IMR-90 (cell line): ENCODE results near the gene ACIN1.

Experiments used
- CTCF ChIP-seq: conservative IDR thresholded peaks from 2 replicates; pipeline ENCODE4 v1.5.1; 2012; ENCODE audit warnings: mild to moderate bottlenecking, low read depth, low read length, improper control_type of control experiment
- FOS ChIP-seq: fragments of 150-350 bp; IDR thresholded peaks from 2 replicates; pipeline ENCODE4 v1.6.1; 2016; ENCODE audit warnings: low read depth, low read length

- TF ChIP-seq FOS (no peak), CTCF (no peak)
Observed at GRCh38 chr14:23093526-23093925, 1.4 kb downstream of the ACIN1 start.
